Right lobe of liver (tissue), 6 donors: ENCODE results near the gene HS6ST2. TPM values are rescaled to one million over a fixed set of nuclear protein-coding genes. Genes with fewer than 3 reads are reported as not detected.

Experiments
- ATAC-seq, 4 donors: fragments of 200-7000 bp; cut with Tn5 transposase; one replicate each; pipeline ENCODE4 v1.9.1; 2020; ENCODE audit warnings: mild to moderate bottlenecking in 4 of 4, moderate library complexity in 4 of 4
- DNase-seq, 3 donors: peaks; one replicate each; pipeline ENCODE4 v3.0.0-alpha.2; 2020
- H3K27ac ChIP-seq, 3 donors: fragments of 200-600 bp; one replicate each; pipeline ENCODE4 v1.8.0; 2022
- H3K27me3 ChIP-seq, 2 donors: fragments of 200-600 bp; one replicate each; pipeline ENCODE4 v1.8.0; 2022
- H3K36me3 ChIP-seq, 4 donors: fragments of 200-600 bp; sonication (generic) in 1 of 4; one replicate each; pipeline versions ENCODE4 v1.5.1 to v1.8.0; 2017 to 2022; ENCODE audit warnings: control low read depth in 1 of 4
- H3K4me1 ChIP-seq, 4 donors: fragments of 200-600 bp; sonication (generic) in 1 of 4; one replicate each; pipeline versions ENCODE4 v1.5.1 to v1.8.0; 2017 to 2022; ENCODE audit warnings: control low read depth in 1 of 4
- H3K4me3 ChIP-seq, 3 donors: fragments of 200-600 bp; one replicate each; pipeline ENCODE4 v1.8.0; 2022
- H3K9me3 ChIP-seq, 4 donors: fragments of 200-600 bp; sonication (generic) in 1 of 4; one replicate each; pipeline versions ENCODE4 v1.5.1 to v1.8.0; 2017 to 2022; ENCODE audit warnings: control low read depth in 1 of 4
- CTCF ChIP-seq, 4 donors: fragments of 200-600 bp in 3 of 4; fragments of 450-650 bp in 1 of 4; IDR thresholded peaks; one replicate each; pipeline versions ENCODE4 v1.5.1 to v1.8.0; 2016 to 2022; ENCODE audit warnings: antibody characterized with exemption in 4 of 4, mild to moderate bottlenecking in 2 of 4
- POLR2A ChIP-seq: fragments of 450-650 bp; IDR thresholded peaks from one replicate; pipeline ENCODE4 v1.6.1; 2017; ENCODE audit warnings: antibody characterized with exemption, mild to moderate bottlenecking
- WGBS: methylation state at CpG from one replicate; pipeline ENCODE4 v1.1.6; 2018; ENCODE audit warnings: low coverage, low lambda C conversion rate; ENCODE audit not compliant: insufficient coverage; ENCODE audit errors: missing lambda C conversion rate; 5-methylcytosine and 5-hydroxymethylcytosine counted together
- intact Hi-C, 2 donors: fragments of 100-400 bp; cut with DNase I; formaldehyde crosslinking; loops; one replicate each; pipeline versions ENCODE4 v1.11.2 to v1.14.1; 2022
- total RNA-seq, 6 experiments: library from RNA; depleted of rRNA in 2 of 6; stranded (reverse); fragments of >200 nt in 2 of 6; fragmentation: NEBNext Ultra II Directional in 3 of 6; extraction: Animal tissue kit (Norgen Biotek cat#: 25700) in 3 of 6; gene quantifications; one replicate each; pipeline versions ENCODE4 v1.1.0 to v1.2.4, GENCODE V29; 2016 to 2023
- donor health status: DM: no; HTN: yes; CAD: no.
- donor health status: DM: no; HTN: no; CAD: no.
- donor health status: DM: no; HTN: no; CAD: no.
- donor health status: DM: no; HTN: yes; CAD: no.
- donor health status: DM: no; HTN: yes; CAD: no.

Gene HS6ST2
- total RNA-seq, 6 experiments from 2014 or later, result 0.09 TPM; not detected in 5

DNA sequence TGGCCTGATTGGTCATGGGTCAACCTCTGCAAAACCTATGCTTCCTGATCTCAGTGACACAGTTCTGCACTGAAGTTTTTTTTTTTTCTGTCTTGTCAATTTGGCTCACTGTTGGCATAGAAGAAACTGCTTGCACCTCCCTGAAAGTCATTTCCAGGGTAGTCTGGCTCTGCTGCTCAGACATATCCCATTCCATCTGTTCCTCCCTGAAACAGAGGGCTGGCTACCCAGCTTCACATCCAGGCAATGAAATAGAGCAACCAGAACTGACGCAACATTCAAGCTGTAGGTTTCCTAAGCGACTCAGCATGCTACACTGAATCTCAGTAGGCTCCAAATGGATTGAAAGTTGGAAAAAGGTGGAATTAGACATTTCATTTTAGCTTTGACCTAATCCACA is 292.8 kb downstream of the HS6ST2 start:
- TF ChIP-seq POLR2A (no peak), CTCF (IDR thresholded peaks at IDR 0.05) (no peak)
- intact Hi-C loops, result no loop called here
- WGBS, result 61% methylated on average over 2 of the region's 2 CpGs
- H3K9me3 ChIP-seq, result no peaks in the 10 kb centered on the region
- peaks cover 0 to 5% of the 10 kb centered on the region in 2 donors for H3K27me3 ChIP-seq
- ATAC-seq, result no peak
- H3K27ac ChIP-seq, result no peak overlapping the region
- no peaks in the 10 kb centered on the region for H3K36me3 ChIP-seq
- DNase-seq, result no peak
- H3K4me3 ChIP-seq, result no peak overlapping the region
- H3K4me1 ChIP-seq, result no peaks in the 10 kb centered on the region

DNA sequence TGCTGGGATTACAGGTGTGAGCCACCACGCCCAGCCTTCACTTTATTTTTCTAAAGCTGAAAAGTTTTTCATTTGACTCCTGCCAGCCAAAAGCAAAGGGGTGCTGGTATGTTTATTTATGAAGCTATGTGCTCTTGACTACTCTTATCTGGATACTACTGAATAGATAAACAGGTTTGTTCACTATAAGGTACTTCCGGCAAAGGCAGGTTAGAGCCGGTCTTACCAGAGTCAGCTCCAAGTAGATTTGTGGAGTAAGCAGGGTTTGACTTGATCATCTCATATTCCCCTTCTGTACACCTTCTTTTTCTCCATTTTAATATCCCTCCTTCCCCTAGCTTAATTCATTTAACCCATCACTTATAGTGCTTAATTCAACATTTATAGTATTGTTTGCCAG is 294.2 kb downstream of the HS6ST2 start:
- DNase-seq (no peak), ATAC-seq (no peak)
- H3K27ac ChIP-seq, result no peak overlapping the region
- H3K9me3 ChIP-seq, result no peaks in the 10 kb centered on the region
- peaks cover 0 to 5% of the 10 kb centered on the region in 2 donors for H3K27me3 ChIP-seq
- WGBS, result 86% methylated on average over 3 of the region's 3 CpGs
- no peaks in the 10 kb centered on the region for H3K36me3 ChIP-seq
- TF ChIP-seq CTCF (IDR thresholded peaks at IDR 0.05) (no peak), POLR2A (no peak)
- no peak overlapping the region for H3K4me3 ChIP-seq
- intact Hi-C loops, result no loop called here
- H3K4me1 ChIP-seq, result no peaks in the 10 kb centered on the region

DNA sequence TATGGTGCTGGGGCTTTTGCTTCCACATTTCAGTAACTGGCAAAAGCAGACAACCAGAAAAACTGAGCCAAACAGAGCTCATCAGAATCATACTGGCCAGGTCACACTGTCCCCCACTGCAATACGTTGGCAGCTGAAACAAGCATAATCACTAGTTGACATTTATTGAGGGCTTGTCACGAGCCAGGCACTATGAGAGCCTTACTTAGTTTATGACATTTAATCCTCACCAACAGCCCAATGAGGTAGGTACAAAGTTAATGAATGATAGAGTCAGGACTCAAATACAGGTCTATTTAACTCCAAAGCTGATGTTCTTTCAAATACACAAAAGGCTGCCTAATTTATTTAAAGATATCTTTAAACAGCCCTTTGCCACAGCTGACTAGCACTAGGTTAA is 295.6 kb downstream of the HS6ST2 start:
- no peaks in the 10 kb centered on the region for H3K9me3 ChIP-seq
- no peak overlapping the region for H3K4me3 ChIP-seq
- H3K4me1 ChIP-seq, result no peaks in the 10 kb centered on the region
- intact Hi-C loops, result no loop called here
- DNase-seq (no peak), ATAC-seq (no peak)
- H3K27ac ChIP-seq, result no peak overlapping the region
- no peak for TF ChIP-seq POLR2A
- TF ChIP-seq CTCF (IDR thresholded peaks at IDR 0.05), result no peak
- WGBS, result 44% methylated on average over 2 of the region's 2 CpGs
- no peaks in the 10 kb centered on the region for H3K36me3 ChIP-seq
- peaks cover 0 to 5% of the 10 kb centered on the region in 2 donors for H3K27me3 ChIP-seq

DNA sequence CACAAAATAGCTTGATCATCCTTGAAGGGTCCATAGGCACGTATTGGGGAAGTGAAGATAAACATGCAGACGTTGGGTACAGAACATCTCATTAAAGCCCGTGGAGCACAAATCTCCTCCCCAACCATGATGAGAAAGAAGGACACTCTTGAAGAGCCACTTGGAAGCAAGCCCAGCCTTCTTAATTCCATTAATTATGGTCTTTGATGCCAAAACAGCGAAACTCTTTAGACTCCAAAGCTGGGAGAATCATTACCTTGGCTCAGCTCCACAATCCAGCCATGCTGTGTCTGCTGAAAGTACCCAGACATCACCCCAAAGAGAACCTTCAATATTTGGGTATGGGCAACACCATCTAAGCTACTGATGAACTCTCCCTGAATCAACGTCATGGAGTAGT is 300.6 kb downstream of the HS6ST2 start:
- Histone ChIP-seq H3K36me3 (no peaks in the 10 kb centered on the region), H3K4me1 (no peaks in the 10 kb centered on the region), H3K4me3 (no peak overlapping the region), H3K9me3 (no peaks in the 10 kb centered on the region), H3K27ac (no peak overlapping the region), H3K27me3 (no peaks in the 10 kb centered on the region)
- 66% methylated on average over 5 of the region's 5 CpGs for WGBS
- no peak for TF ChIP-seq POLR2A
- TF ChIP-seq CTCF (IDR thresholded peaks at IDR 0.05), result no peak
- ATAC-seq, result no peak
- intact Hi-C loops, result no loop called here
- DNase-seq, result no peak

DNA sequence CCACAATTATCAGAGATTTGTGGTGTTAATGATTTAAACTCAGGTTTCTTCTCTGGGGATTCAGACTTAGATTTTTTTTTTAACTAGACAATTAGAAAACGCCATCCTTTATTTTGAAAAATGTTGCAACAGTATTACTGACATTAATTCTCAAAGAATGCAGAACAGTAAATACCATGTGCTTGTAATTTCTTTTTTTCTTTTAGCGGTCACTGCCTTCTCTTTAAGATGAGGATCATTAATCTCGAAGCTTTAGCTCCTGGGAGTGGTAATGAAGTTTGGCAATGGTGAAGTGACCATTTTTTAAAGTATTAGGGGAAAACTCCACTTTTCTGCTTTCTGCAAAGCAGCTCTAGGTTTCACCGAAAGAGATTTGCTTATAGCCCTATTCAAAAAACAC is 305.6 kb downstream of the HS6ST2 start:
- H3K27me3 ChIP-seq, result peaks cover 3 to 9% of the 10 kb centered on the region in 2 donors
- WGBS, result 51% methylated on average over 4 of the region's 4 CpGs
- no peaks in the 10 kb centered on the region for H3K36me3 ChIP-seq
- no peak for ATAC-seq
- H3K4me3 ChIP-seq, result no peak overlapping the region
- intact Hi-C loops, result no loop called here
- H3K27ac ChIP-seq, result no peak overlapping the region
- DNase-seq, result no peak
- no peaks in the 10 kb centered on the region for H3K9me3 ChIP-seq
- TF ChIP-seq POLR2A (no peak), CTCF (IDR thresholded peaks at IDR 0.05) (no peak)
- no peaks in the 10 kb centered on the region for H3K4me1 ChIP-seq
